Measurements from ENCODE around the gene FAM241B.

GRCh38 chr10:69600761-69601330, 29.2 kb upstream of the FAM241B start:
- TF ChIP-seq, protein P1, sequence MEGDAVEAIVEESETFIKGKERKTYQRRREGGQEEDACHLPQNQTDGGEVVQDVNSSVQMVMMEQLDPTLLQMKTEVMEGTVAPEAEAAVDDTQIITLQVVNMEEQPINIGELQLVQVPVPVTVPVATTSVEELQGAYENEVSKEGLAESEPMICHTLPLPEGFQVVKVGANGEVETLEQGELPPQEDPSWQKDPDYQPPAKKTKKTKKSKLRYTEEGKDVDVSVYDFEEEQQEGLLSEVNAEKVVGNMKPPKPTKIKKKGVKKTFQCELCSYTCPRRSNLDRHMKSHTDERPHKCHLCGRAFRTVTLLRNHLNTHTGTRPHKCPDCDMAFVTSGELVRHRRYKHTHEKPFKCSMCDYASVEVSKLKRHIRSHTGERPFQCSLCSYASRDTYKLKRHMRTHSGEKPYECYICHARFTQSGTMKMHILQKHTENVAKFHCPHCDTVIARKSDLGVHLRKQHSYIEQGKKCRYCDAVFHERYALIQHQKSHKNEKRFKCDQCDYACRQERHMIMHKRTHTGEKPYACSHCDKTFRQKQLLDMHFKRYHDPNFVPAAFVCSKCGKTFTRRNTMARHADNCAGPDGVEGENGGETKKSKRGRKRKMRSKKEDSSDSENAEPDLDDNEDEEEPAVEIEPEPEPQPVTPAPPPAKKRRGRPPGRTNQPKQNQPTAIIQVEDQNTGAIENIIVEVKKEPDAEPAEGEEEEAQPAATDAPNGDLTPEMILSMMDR (IDR thresholded peaks at IDR 0.05; ENCODE audit: insufficient read depth, low read length, poor library complexity, severe bottlenecking): no peak
- TF ChIP-seq EZH2phosphoT487 (conservative IDR thresholded peaks at IDR 0.05; ENCODE audit: low read length): no peak
